ENCODE results near the gene SRGAP2.
"Not testable (repeated sequence)": the region's sequence is repeated elsewhere in the genome, so short reads cannot be mapped to it uniquely, and the experiment has no call there.

Gene SRGAP2

GRCh38 chr1:206178061-206178989, 25.0 kb upstream of the SRGAP2 start:
- H3K4me3 ChIP-seq (ENCODE audit: low read length); H3K36me3 ChIP-seq (ENCODE audit: control insufficient read depth, low read length); H3K79me2 ChIP-seq (ENCODE audit: control insufficient read depth, low read length); H4K20me1 ChIP-seq (ENCODE audit: control insufficient read depth, insufficient read depth, low read depth, low read length); H3K9me2 ChIP-seq (replicated peaks; ENCODE audit: control insufficient read depth, low read length); H3K4me2 ChIP-seq (ENCODE audit: low read length); H3K4me1 ChIP-seq (ENCODE audit: control insufficient read depth, low read length); H3F3A ChIP-seq (ENCODE audit: control insufficient read depth, insufficient read depth); H3K27ac ChIP-seq (ENCODE audit: low read depth, low read length); H3K9me3 ChIP-seq (ENCODE audit: control insufficient read depth, insufficient read depth, low read length); H3K27me3 ChIP-seq (ENCODE audit: control insufficient read depth, low read length): not testable (repeated sequence)

- not testable (repeated sequence) for H3K4me3 ChIP-seq (ENCODE audit: low read length); H3K4me2 ChIP-seq (ENCODE audit: low read length); H3K27ac ChIP-seq (ENCODE audit: low read depth, low read length); H3K9me2 ChIP-seq (replicated peaks; ENCODE audit: control insufficient read depth, low read length); H3K79me2 ChIP-seq (ENCODE audit: control insufficient read depth, low read length); H3K9me3 ChIP-seq (ENCODE audit: control insufficient read depth, insufficient read depth, low read length); H4K20me1 ChIP-seq (ENCODE audit: control insufficient read depth, insufficient read depth, low read depth, low read length); H3K36me3 ChIP-seq (ENCODE audit: control insufficient read depth, low read length); H3F3A ChIP-seq (ENCODE audit: control insufficient read depth, insufficient read depth); H3K27me3 ChIP-seq (ENCODE audit: control insufficient read depth, low read length); H3K4me1 ChIP-seq (ENCODE audit: control insufficient read depth, low read length)
These were observed 23.7 kb upstream of the SRGAP2 start for GRCh38 chr1:206179666-206180065.

- H3K27me3 ChIP-seq (ENCODE audit: control insufficient read depth, low read length); H4K20me1 ChIP-seq (ENCODE audit: control insufficient read depth, insufficient read depth, low read depth, low read length); H3F3A ChIP-seq (ENCODE audit: control insufficient read depth, insufficient read depth); H3K27ac ChIP-seq (ENCODE audit: low read depth, low read length); H3K9me2 ChIP-seq (replicated peaks; ENCODE audit: control insufficient read depth, low read length); H3K36me3 ChIP-seq (ENCODE audit: control insufficient read depth, low read length); H3K4me1 ChIP-seq (ENCODE audit: control insufficient read depth, low read length); H3K4me3 ChIP-seq (ENCODE audit: low read length); H3K9me3 ChIP-seq (ENCODE audit: control insufficient read depth, insufficient read depth, low read length); H3K79me2 ChIP-seq (ENCODE audit: control insufficient read depth, low read length); H3K4me2 ChIP-seq (ENCODE audit: low read length): not testable (repeated sequence)
These were observed 20.7 kb upstream of the SRGAP2 start for GRCh38 chr1:206182368-206183317.

DNA sequence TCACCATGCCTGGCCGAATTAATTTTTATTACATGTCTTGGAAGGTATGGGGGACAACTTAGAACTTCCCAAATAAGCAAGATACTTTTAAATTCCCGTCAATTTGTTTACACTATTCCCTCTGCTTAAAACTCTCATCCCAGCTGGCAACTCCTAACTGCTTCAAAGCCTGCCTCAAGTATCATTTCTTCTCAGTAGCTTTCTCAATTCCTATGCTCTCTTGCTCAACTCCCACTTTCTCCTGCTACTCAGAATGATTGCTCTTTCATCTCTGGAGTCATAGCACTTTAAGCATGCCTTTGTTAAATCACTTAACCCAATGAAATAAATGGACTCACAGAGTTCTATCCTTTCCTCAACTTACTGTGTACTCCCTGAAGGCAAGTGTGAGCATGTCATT, 19.6 kb upstream of the SRGAP2 start:
- H3K27ac ChIP-seq (ENCODE audit: low read depth, low read length) = not testable (repeated sequence)

GRCh38 chr1:206185778-206186177, 17.6 kb upstream of the SRGAP2 start:
- not testable (repeated sequence) for H3K9me3 ChIP-seq (ENCODE audit: control insufficient read depth, insufficient read depth, low read length); H3K36me3 ChIP-seq (ENCODE audit: control insufficient read depth, low read length); H3K27ac ChIP-seq (ENCODE audit: low read depth, low read length); H3K27me3 ChIP-seq (ENCODE audit: control insufficient read depth, low read length); H3K4me1 ChIP-seq (ENCODE audit: control insufficient read depth, low read length); H3K79me2 ChIP-seq (ENCODE audit: control insufficient read depth, low read length); H3K4me3 ChIP-seq (ENCODE audit: low read length); H3F3A ChIP-seq (ENCODE audit: control insufficient read depth, insufficient read depth); H3K4me2 ChIP-seq (ENCODE audit: low read length); H4K20me1 ChIP-seq (ENCODE audit: control insufficient read depth, insufficient read depth, low read depth, low read length); H3K9me2 ChIP-seq (replicated peaks; ENCODE audit: control insufficient read depth, low read length)

More for the DNA sequence above, 19.6 kb upstream of the SRGAP2 start:
- not testable (repeated sequence) for H4K20me1 ChIP-seq (ENCODE audit: control insufficient read depth, insufficient read depth, low read depth, low read length); H3K9me2 ChIP-seq (replicated peaks; ENCODE audit: control insufficient read depth, low read length); H3K4me3 ChIP-seq (ENCODE audit: low read length); H3K9me3 ChIP-seq (ENCODE audit: control insufficient read depth, insufficient read depth, low read length); H3K4me2 ChIP-seq (ENCODE audit: low read length); H3F3A ChIP-seq (ENCODE audit: control insufficient read depth, insufficient read depth); H3K79me2 ChIP-seq (ENCODE audit: control insufficient read depth, low read length); H3K36me3 ChIP-seq (ENCODE audit: control insufficient read depth, low read length); H3K27me3 ChIP-seq (ENCODE audit: control insufficient read depth, low read length); H3K4me1 ChIP-seq (ENCODE audit: control insufficient read depth, low read length)

GRCh38 chr1:206186826-206187225, 16.5 kb upstream of the SRGAP2 start:
- not testable (repeated sequence) for H3K36me3 ChIP-seq (ENCODE audit: control insufficient read depth, low read length); H3K27ac ChIP-seq (ENCODE audit: low read depth, low read length); H3K9me3 ChIP-seq (ENCODE audit: control insufficient read depth, insufficient read depth, low read length); H3F3A ChIP-seq (ENCODE audit: control insufficient read depth, insufficient read depth); H3K4me2 ChIP-seq (ENCODE audit: low read length); H4K20me1 ChIP-seq (ENCODE audit: control insufficient read depth, insufficient read depth, low read depth, low read length); H3K4me3 ChIP-seq (ENCODE audit: low read length); H3K27me3 ChIP-seq (ENCODE audit: control insufficient read depth, low read length); H3K9me2 ChIP-seq (replicated peaks; ENCODE audit: control insufficient read depth, low read length); H3K4me1 ChIP-seq (ENCODE audit: control insufficient read depth, low read length); H3K79me2 ChIP-seq (ENCODE audit: control insufficient read depth, low read length)

- not testable (repeated sequence) for H3K4me3 ChIP-seq (ENCODE audit: low read length)
These were observed 8.2 kb upstream of the SRGAP2 start for GRCh38 chr1:206195182-206195581.

More at GRCh38 chr1:206195182-206195581, 8.2 kb upstream of the SRGAP2 start:
- H3K9me2 ChIP-seq (replicated peaks; ENCODE audit: control insufficient read depth, low read length); H4K20me1 ChIP-seq (ENCODE audit: control insufficient read depth, insufficient read depth, low read depth, low read length); H3F3A ChIP-seq (ENCODE audit: control insufficient read depth, insufficient read depth); H3K27me3 ChIP-seq (ENCODE audit: control insufficient read depth, low read length); H3K36me3 ChIP-seq (ENCODE audit: control insufficient read depth, low read length); H3K79me2 ChIP-seq (ENCODE audit: control insufficient read depth, low read length); H3K9me3 ChIP-seq (ENCODE audit: control insufficient read depth, insufficient read depth, low read length); H3K4me1 ChIP-seq (ENCODE audit: control insufficient read depth, low read length); H3K4me2 ChIP-seq (ENCODE audit: low read length); H3K27ac ChIP-seq (ENCODE audit: low read depth, low read length): not testable (repeated sequence)

Measured in DOHH2 (cell line).